HFFc6 (cell line): ENCODE results near the gene AJUBA. TPM values are rescaled to one million over a fixed set of nuclear protein-coding genes. Genes with fewer than 3 reads are reported as not detected.
A peak's percentile ranks its signal among the peaks of the same experiment; 100 is the strongest.
"Not testable (repeated sequence)": the region's sequence is repeated elsewhere in the genome, so short reads cannot be mapped to it uniquely, and the experiment has no call there.

Experiments used
- DNase-seq: peaks from one replicate; pipeline ENCODE4 v3.0.0-alpha.2; 2018
- H3K27ac Mint-ChIP-seq: 2 replicates; pipeline ENCODE4 v1.8.0; 2020; ENCODE audit warnings: mild to moderate bottlenecking, mixed read lengths
- H3K27me3 Mint-ChIP-seq: 2 replicates; pipeline ENCODE4 v1.8.0; 2021; ENCODE audit warnings: mild to moderate bottlenecking, moderate library complexity, mixed read lengths; ENCODE audit not compliant: insufficient read depth
- H3K36me3 Mint-ChIP-seq: 2 replicates; pipeline ENCODE4 v1.8.0; 2021; ENCODE audit warnings: low read depth, mixed read lengths
- H3K4me1 Mint-ChIP-seq: 2 replicates; pipeline ENCODE4 v1.8.0; 2020; ENCODE audit warnings: low read depth, mixed read lengths
- H3K4me3 Mint-ChIP-seq: 2 replicates; pipeline ENCODE4 v1.8.0; 2020; ENCODE audit warnings: mild to moderate bottlenecking, moderate library complexity, mixed read lengths
- H3K9me3 Mint-ChIP-seq: 2 replicates; pipeline ENCODE4 v1.8.0; 2020; ENCODE audit warnings: mild to moderate bottlenecking, mixed read lengths
- CTCF ChIP-seq: fragments of 200-600 bp; sonication (generic); IDR thresholded peaks from 2 replicates; pipeline ENCODE4 v1.5.0; 2021; ENCODE audit warnings: antibody characterized with exemption, mild to moderate bottlenecking
- total RNA-seq, 6 experiments: library from RNA; stranded (reverse); fragmentation: NEBNext Ultra II Directional; extraction: Animal tissue kit (Norgen Biotek cat#: 25700); gene quantifications; 2 replicates in 1 of 6; 3 replicates in 5 of 6; pipeline ENCODE4 v1.2.3, GENCODE V29; 2021

Gene AJUBA
- total RNA-seq, 6 experiments from 2014 or later: 66.0 to 79.7 (median 74.9) TPM

GRCh38 chr14:22971152-22971551 is 11.2 kb downstream of the AJUBA start:
- H3K27me3 Mint-ChIP-seq: peaks cover 2% of the 10 kb centered on the region
- H3K36me3 Mint-ChIP-seq: peaks cover 51% of the 10 kb centered on the region
- no peak overlapping the region for H3K27ac Mint-ChIP-seq
- peaks cover 37% of the 10 kb centered on the region for H3K4me1 Mint-ChIP-seq
- no peak for TF ChIP-seq CTCF
- no peak overlapping the region for H3K4me3 Mint-ChIP-seq
- no peaks in the 10 kb centered on the region for H3K9me3 Mint-ChIP-seq
- no peak for DNase-seq

- Mint-ChIP-seq H3K9me3 (no peaks in the 10 kb centered on the region), H3K27ac (no peak overlapping the region), H3K4me3 (no peak overlapping the region), H3K36me3 (peaks cover 20% of the 10 kb centered on the region), H3K4me1 (peaks cover under 1% of the 10 kb centered on the region), H3K27me3 (peaks cover 1% of the 10 kb centered on the region; the same call in 1 of the 2 replicates)
- no peak for DNase-seq
- TF ChIP-seq CTCF: no peak
Observed at GRCh38 chr14:22966783-22967269, 15.5 kb downstream of the AJUBA start.

- H3K27ac Mint-ChIP-seq, DNase-seq, H3K9me3 Mint-ChIP-seq, H3K27me3 Mint-ChIP-seq, H3K4me1 Mint-ChIP-seq, H3K4me3 Mint-ChIP-seq: not testable (repeated sequence)
- peaks cover 14% of the 10 kb centered on the region for H3K36me3 Mint-ChIP-seq
Observed at GRCh38 chr14:22965916-22966782, 16.2 kb downstream of the AJUBA start.

- Mint-ChIP-seq H3K9me3 (no peaks in the 10 kb centered on the region), H3K4me1 (no peaks in the 10 kb centered on the region), H3K36me3 (no peaks in the 10 kb centered on the region), H3K27me3 (peaks cover 1% of the 10 kb centered on the region; the same call in 1 of the 2 replicates), H3K4me3 (no peak overlapping the region), H3K27ac (no peak overlapping the region)
- DNase-seq: no peak
- no peak for TF ChIP-seq CTCF
Observed at GRCh38 chr14:22962061-22962676, 20.2 kb downstream of the AJUBA start.

- Mint-ChIP-seq H3K9me3 (no peaks in the 10 kb centered on the region), H3K4me1 (peaks cover 17% of the 10 kb centered on the region), H3K27me3 (no peaks in the 10 kb centered on the region), H3K36me3 (peaks cover 10% of the 10 kb centered on the region; the same call in 1 of the 2 replicates), H3K4me3 (peak overlapping the region; percentile 94), H3K27ac (peak overlapping the region; percentile 91)
- DNase-seq: no peak
- no peak for TF ChIP-seq CTCF
Observed at GRCh38 chr14:22955702-22956569, 26.4 kb downstream of the AJUBA start.
